Activated CD8-positive, alpha-beta memory T cell treated with anti-CD3 and anti-CD28 coated beads, Interleukin-2, amount 50 U/mL, for 48 hours (primary cell): ENCODE measurements around the gene NFYA.

ENCODE experiments used
- DNase-seq: peaks from one replicate; pipeline ENCODE4 v3.0.0-alpha.2; 2020

The NFYA gene

GRCh38 chr6:41122373-41122772, 49.6 kb downstream of the NFYA start:
- DNase-seq = no peak

GRCh38 chr6:41122918-41123317, 50.1 kb downstream of the NFYA start:
- no peak for DNase-seq

GRCh38 chr6:41125282-41125681, 52.5 kb downstream of the NFYA start:
- no peak for DNase-seq

GRCh38 chr6:41132254-41132653, 59.5 kb downstream of the NFYA start:
- DNase-seq = no peak

- DNase-seq = no peak
These were observed 62.5 kb downstream of the NFYA start for GRCh38 chr6:41135062-41135832.

GRCh38 chr6:41136911-41137310, 64.1 kb downstream of the NFYA start:
- no peak for DNase-seq

GRCh38 chr6:41147917-41148316, 75.1 kb downstream of the NFYA start:
- DNase-seq = no peak
